GM12801 (cell line): ENCODE measurements around the gene LGALSL.
A peak's percentile ranks its signal among the peaks of the same experiment; 100 is the strongest.

Experiments
- CTCF ChIP-seq: IDR thresholded peaks from one replicate; pipeline ENCODE4 v1.5.1; 2011; ENCODE audit warnings: control low read depth; ENCODE audit not compliant: insufficient read length; ENCODE audit errors: extremely low read depth

The LGALSL gene

GRCh38 chr2:64482243-64482642 is 28.3 kb downstream of the LGALSL start:
- no peak for TF ChIP-seq CTCF

- TF ChIP-seq CTCF, result no peak
These were observed 29.0 kb downstream of the LGALSL start for GRCh38 chr2:64482765-64483504.

GRCh38 chr2:64485331-64485730 is 31.4 kb downstream of the LGALSL start:
- no peak for TF ChIP-seq CTCF

GRCh38 chr2:64485961-64486360 is 32.0 kb downstream of the LGALSL start:
- TF ChIP-seq CTCF, result no peak

- no peak for TF ChIP-seq CTCF
These were observed 33.5 kb downstream of the LGALSL start for GRCh38 chr2:64487256-64488049.

GRCh38 chr2:64488050-64488974 is 34.4 kb downstream of the LGALSL start:
- peak; percentile 45 for TF ChIP-seq CTCF
